VCaP (cell line): Measurements from ENCODE around the gene CCRL2.
"Not testable (repeated sequence)": the region's sequence is repeated elsewhere in the genome, so short reads cannot be mapped to it uniquely, and the experiment has no call there.

ENCODE experiments used
- H3K27ac ChIP-seq: fragments of 450-650 bp; 2 replicates; pipeline ENCODE4 v1.5.1; 2017
- TF ChIP-seq, protein P1 (sequence below): fragments of 450-650 bp; conservative IDR thresholded peaks from 2 replicates; pipeline ENCODE4 v1.5.1; 2017; ENCODE audit warnings: mild to moderate bottlenecking, moderate library complexity

The CCRL2 gene

DNA sequence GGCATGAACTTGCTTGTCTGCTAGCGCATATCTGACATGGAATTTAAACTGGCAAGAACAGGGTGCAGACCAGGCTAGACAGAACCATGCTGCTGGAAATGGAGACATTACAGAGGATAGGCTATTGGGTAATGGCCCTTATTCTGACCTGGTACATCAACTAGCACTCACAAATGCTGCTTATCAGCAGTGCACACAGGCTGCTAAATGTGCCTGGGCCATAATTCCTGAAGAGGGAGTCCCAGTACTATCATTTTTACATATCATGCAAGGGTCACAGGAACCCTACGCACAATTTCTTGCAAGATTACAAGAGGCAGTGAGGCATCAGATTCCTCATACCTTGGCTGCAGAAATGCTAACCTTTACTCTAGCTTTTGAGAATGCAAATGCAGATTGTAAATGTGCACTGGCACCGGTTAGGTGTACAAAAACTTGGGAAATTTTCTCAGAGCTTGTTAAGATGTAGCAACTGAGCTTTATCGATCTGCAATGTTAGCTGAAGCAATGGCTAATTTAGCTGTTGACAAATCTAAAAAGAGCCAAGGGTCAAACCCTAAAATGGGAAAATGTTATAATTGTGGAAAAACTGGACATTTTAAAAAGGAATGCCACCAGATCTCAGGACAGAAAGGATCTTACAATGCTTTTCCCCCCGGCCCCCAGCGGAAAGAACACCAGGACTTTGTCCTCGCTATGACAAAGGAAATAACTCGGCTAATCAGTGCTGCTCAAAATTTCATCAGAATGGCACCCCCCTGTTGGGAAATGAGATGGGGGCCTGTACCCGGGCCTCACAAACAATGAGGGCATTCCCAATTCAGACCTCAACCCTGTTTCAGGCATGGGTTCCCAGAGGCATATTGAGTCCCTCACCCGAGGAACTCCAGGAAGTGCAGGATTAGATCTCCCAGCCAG, 21.1 kb downstream of the CCRL2 start:
- H3K27ac ChIP-seq: peak overlapping the region; percentile 84

DNA sequence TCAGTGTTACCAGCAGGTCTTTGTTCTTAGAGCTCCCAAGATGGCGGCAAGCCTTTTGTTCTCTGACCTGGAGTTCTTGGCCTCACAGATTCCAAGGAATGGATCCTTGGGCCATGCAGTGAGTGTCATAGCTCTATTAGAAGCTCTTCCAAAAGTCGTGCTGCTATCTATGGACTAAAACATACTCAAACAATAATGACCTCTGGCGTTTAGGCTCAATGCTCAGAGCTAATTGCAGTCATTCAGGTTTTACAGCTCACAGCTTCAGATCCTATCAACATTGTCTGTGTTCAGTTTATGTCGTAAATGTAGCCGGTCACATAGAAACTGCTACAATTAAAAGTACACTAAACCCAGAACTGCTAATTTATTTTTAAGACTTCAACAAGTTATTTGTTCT, 22.2 kb downstream of the CCRL2 start:
- peak overlapping the region; percentile 84 for H3K27ac ChIP-seq

More for the DNA sequence above, 21.1 kb downstream of the CCRL2 start:
- TF ChIP-seq, protein P1, sequence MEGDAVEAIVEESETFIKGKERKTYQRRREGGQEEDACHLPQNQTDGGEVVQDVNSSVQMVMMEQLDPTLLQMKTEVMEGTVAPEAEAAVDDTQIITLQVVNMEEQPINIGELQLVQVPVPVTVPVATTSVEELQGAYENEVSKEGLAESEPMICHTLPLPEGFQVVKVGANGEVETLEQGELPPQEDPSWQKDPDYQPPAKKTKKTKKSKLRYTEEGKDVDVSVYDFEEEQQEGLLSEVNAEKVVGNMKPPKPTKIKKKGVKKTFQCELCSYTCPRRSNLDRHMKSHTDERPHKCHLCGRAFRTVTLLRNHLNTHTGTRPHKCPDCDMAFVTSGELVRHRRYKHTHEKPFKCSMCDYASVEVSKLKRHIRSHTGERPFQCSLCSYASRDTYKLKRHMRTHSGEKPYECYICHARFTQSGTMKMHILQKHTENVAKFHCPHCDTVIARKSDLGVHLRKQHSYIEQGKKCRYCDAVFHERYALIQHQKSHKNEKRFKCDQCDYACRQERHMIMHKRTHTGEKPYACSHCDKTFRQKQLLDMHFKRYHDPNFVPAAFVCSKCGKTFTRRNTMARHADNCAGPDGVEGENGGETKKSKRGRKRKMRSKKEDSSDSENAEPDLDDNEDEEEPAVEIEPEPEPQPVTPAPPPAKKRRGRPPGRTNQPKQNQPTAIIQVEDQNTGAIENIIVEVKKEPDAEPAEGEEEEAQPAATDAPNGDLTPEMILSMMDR: peak; percentile 56

DNA sequence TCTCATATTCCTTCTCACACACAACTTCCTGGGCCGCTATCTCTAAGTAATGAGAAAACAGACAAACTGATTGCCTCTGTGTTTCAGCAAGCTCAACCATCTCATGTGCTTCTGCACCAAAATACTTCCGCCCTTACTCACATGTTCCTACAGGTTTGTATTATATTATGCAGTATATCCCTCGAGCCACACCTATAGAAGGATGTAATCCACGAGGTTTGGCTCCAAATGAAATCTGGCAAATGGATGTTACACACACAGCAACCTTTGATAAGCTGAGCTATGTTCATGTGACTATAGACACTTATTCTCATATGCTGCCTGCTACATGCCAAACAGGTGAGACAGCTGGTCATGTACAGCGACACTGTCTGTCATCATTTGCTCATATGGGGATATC, 22.6 kb downstream of the CCRL2 start:
- H3K27ac ChIP-seq: peak overlapping the region; percentile 84
- TF ChIP-seq, protein P1: no peak

More for the DNA sequence above, 22.2 kb downstream of the CCRL2 start:
- TF ChIP-seq, protein P1: no peak

DNA sequence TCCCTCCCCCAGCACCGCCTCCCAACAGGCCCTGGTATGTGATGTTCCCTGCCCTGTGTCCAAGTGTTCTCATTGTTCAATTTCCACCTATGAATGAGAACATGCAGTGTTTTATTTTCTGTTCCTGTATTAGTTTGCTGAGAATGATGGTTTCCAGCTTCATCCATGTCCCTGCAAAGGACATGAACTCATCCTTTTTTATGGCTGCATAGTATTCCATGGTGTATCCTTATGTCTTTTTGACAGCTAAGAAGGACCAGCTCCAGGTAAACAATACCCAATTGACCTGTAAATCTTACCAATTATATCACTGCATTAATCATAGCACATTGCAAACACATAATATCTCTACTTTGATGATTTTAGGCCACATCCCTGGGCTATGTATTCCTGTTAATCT, 23.8 kb downstream of the CCRL2 start:
- peak overlapping the region; percentile 84 for H3K27ac ChIP-seq

DNA sequence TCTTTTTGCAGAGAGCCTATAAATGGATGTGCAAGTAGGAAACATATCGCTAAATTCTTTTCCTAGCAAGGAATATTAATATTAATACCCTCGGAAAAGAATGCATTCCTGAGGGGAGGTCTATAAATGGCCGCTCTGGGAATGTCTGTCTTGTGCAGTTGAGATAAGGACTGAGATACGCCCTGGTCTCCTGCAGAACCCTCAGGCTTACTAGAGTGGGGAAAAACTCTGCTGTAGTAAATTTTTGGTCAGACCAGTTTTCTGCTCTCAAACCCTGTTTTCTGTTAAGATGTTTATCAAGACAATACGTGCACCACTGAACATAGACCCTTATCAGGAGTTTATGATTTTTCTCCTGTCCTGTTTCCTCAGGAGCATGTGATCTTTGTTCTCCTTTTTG, 24.8 kb downstream of the CCRL2 start:
- not testable (repeated sequence) for H3K27ac ChIP-seq

DNA sequence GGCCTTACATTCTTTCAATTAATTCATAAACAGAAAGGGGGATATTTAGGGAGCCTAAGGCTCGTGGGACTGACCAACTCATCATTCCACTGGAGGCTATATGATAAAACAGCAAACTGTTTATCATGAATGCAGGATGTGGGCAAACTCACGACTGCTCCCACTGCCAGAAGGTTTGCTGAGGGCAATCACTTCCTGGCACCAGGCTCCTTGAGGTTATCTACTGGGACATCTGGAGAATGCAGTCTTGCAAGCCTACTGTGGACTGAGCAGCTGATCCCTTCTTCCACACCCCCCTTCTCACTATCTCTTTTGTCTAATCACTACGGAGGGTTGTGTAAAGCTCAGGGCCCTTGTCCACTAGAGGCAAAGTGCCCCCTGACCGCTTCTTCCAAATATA, 26.1 kb downstream of the CCRL2 start:
- H3K27ac ChIP-seq: not testable (repeated sequence)

DNA sequence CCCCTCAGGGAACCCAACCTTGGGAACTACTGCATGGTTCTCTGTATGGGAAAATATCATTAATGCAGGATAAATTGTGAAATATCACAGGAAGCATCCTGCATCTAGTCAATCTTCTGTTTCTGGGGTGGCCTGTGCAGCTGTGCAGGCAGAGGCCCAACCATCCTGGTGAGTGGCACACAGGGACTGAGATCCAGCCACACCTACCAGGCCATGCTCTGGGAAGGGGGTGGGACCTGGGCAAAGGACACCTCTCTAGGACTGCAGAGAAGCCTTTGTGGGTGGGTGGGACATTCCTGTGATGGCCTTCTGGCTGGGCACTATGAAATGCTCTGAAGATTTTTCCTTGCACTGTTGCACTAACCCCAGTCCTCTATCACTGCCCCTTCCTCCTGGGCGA, 26.8 kb downstream of the CCRL2 start:
- TF ChIP-seq, protein P1: no peak
- H3K27ac ChIP-seq: no peak overlapping the region

DNA sequence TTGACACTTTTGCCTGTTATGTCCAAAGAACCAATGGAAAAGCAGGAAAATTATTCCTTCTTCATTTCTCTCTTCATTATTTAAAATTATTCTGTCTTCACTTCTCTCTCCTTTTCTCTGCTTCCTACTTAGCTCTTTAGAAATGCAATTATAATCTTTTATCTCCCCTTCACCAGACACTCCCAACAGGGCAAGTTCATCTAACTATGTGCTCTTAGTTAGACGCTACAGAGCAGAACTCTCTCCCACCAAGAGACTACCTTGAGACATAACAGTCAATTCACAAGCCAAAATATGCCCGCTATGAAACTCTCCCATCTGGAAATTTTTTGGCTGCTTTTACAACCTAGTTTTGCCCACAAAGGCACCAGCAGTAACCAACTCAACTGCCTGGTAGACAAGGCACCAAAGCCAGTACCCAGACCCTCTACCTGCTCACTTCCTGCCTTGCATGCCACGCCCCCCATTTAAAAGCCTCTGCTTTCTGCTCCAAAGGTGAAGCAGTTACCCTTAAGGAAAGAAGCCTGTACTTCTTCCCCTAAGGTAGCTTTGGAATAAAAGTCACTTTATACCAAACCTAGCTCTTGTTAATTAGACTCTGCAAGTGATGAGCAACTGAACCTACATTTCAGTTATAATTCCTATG, 28.1 kb downstream of the CCRL2 start:
- no peak overlapping the region for H3K27ac ChIP-seq
- TF ChIP-seq, protein P1: no peak

DNA sequence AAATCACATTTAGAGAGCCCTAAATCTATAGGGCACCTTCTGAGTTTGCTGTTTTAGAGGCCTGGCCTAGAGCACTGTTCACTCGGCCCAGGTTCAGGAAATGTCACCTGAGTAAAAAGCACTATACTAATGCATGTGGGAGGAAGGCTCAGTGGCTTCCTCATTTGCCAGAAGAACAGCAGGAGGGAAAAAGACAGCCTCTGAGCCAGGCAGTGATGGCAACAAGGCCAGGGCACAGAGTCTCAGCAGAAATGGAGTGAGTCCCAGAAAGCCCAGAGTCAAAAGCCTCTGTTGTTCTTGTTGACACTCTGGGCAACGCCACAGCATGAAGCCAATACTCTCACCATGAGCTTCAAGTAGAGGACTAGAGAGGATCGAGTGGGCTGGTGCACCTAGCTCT, 31.8 kb downstream of the CCRL2 start:
- TF ChIP-seq, protein P1: no peak
- no peak overlapping the region for H3K27ac ChIP-seq
